Right ventricle myocardium superior (tissue), 1 donor: ENCODE results near the gene TNNC1. TPM values are rescaled to one million over a fixed set of nuclear protein-coding genes. Genes with fewer than 3 reads are reported as not detected.
A peak's percentile ranks its signal among the peaks of the same experiment; 100 is the strongest.

ENCODE experiments used
- ATAC-seq: fragments of 200-7000 bp; cut with Tn5 transposase; one replicate; pipeline ENCODE4 v1.9.1; 2020; ENCODE audit warnings: mild to moderate bottlenecking; ENCODE audit not compliant: poor library complexity
- DNase-seq: peaks from one replicate; pipeline ENCODE4 v3.0.0-alpha.2; 2020
- intact Hi-C: fragments of 100-400 bp; cut with DNase I; formaldehyde crosslinking; loops from one replicate; pipeline ENCODE4 v1.11.2; 2022
- total RNA-seq: library from RNA; stranded (reverse); fragmentation: NEBNext Ultra II Directional; extraction: Animal tissue kit (Norgen Biotek cat#: 25700); gene quantifications from one replicate; pipeline ENCODE4 v1.2.1, GENCODE V29; 2021
- donor health status: DM: no; HTN: yes; CAD: no; lungs with severe emphysema.

The TNNC1 gene
- total RNA-seq, 1 donor from 2014 or later = 7,948 TPM

GRCh38 chr3:52437326-52438103, 16.3 kb downstream of the TNNC1 start:
- no peak for ATAC-seq
- intact Hi-C loops = no loop called here
- no peak for DNase-seq

- peak; percentile 40 for ATAC-seq
- peak; percentile 68 for DNase-seq
- intact Hi-C loops = no loop called here
Observed at GRCh38 chr3:52436500-52437149, 17.2 kb downstream of the TNNC1 start.

GRCh38 chr3:52435246-52436101, 18.4 kb downstream of the TNNC1 start:
- no peak for DNase-seq
- intact Hi-C loops = no loop called here
- ATAC-seq = no peak

GRCh38 chr3:52434491-52435115, 19.2 kb downstream of the TNNC1 start:
- DNase-seq (no peak), ATAC-seq (no peak)
- intact Hi-C loops = no loop called here

GRCh38 chr3:52433996-52434479, 19.8 kb downstream of the TNNC1 start:
- no peak for DNase-seq
- ATAC-seq = no peak
- intact Hi-C loops = no loop called here

- no peak for DNase-seq
Observed at GRCh38 chr3:52433328-52433995, 20.4 kb downstream of the TNNC1 start.

GRCh38 chr3:52432691-52433141, 21.1 kb downstream of the TNNC1 start:
- ATAC-seq (peak; percentile 51), DNase-seq (no peak)
- intact Hi-C loops = no loop called here

More at GRCh38 chr3:52433328-52433995, 20.4 kb downstream of the TNNC1 start:
- intact Hi-C loops = no loop called here
- peak; percentile 37 for ATAC-seq

- no peak for DNase-seq
- ATAC-seq = no peak
- intact Hi-C loops = no loop called here
Observed at GRCh38 chr3:52432225-52432624, 21.6 kb downstream of the TNNC1 start.

- ATAC-seq (peak; percentile 9), DNase-seq (no peak)
- intact Hi-C loops = no loop called here
Observed at GRCh38 chr3:52431459-52432223, 22.2 kb downstream of the TNNC1 start.

- no peak for DNase-seq
- intact Hi-C loops = no loop called here
- no peak for ATAC-seq
Observed at GRCh38 chr3:52430416-52430810, 23.4 kb downstream of the TNNC1 start.

- intact Hi-C loops = loop anchor here (2.0 kb wide), 1 partner anchor 17 kb away; no protein-coding TSS in a partner anchor
- DNase-seq (no peak), ATAC-seq (no peak)
Observed at GRCh38 chr3:52429779-52430415, 23.9 kb downstream of the TNNC1 start.

- intact Hi-C loops = loop anchor here (2.0 kb wide), 1 partner anchor 18 kb away; no protein-coding TSS in a partner anchor
- DNase-seq (no peak), ATAC-seq (no peak)
Observed at GRCh38 chr3:52429031-52429430, 24.8 kb downstream of the TNNC1 start.

GRCh38 chr3:52428151-52429005, 25.5 kb downstream of the TNNC1 start:
- intact Hi-C loops = loop anchor here (2.0 kb wide), 1 partner anchor 18 kb away; no protein-coding TSS in a partner anchor
- ATAC-seq (peak; percentile 87), DNase-seq (no peak)

GRCh38 chr3:52423173-52423572, 30.7 kb downstream of the TNNC1 start:
- no peak for DNase-seq
- peak; percentile 66 for ATAC-seq
- intact Hi-C loops = no loop called here

- no peak for ATAC-seq
- DNase-seq = no peak
- intact Hi-C loops = no loop called here
Observed at GRCh38 chr3:52422669-52423068, 31.2 kb downstream of the TNNC1 start.

GRCh38 chr3:52420388-52420787, 33.5 kb downstream of the TNNC1 start:
- no peak for DNase-seq
- no peak for ATAC-seq
- intact Hi-C loops = no loop called here
